IPS DF 19.7 (cell line): ENCODE results near the gene VIPR2.
"Not testable (repeated sequence)": the region's sequence is repeated elsewhere in the genome, so short reads cannot be mapped to it uniquely, and the experiment has no call there.

Experiments used
- DNase-seq: peaks from one replicate; pipeline ENCODE4 v3.0.0-alpha.2; 2013; ENCODE audit warnings: low read depth, low spot score

Gene VIPR2

DNA sequence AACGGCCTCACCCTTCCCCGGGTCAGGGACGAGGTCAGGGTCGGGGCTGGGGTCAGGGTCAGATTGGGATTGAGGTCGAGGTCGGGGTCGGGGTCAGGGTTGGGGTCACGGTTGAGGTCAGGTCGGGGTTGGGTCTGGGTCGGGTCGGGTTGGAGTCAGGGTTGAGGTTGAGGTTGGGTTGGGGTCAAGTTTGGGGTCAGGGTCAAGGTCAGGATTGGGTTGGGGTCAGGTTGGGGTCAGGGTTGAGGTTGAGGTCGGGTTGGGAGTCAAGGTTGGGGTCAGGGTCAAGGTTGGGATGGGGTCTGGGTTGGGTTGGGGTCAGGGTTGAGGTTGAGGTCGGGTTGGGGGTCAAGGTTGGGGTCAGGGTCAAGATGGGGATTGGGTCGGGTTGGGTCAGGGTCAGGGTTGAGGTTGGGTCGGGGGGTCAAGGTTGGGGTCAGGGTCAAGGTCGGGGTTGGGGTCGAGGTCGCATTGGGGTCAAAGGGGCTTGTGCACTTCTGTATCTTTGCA lies 131.4 kb downstream of the VIPR2 start:
- DNase-seq = no peak

DNA sequence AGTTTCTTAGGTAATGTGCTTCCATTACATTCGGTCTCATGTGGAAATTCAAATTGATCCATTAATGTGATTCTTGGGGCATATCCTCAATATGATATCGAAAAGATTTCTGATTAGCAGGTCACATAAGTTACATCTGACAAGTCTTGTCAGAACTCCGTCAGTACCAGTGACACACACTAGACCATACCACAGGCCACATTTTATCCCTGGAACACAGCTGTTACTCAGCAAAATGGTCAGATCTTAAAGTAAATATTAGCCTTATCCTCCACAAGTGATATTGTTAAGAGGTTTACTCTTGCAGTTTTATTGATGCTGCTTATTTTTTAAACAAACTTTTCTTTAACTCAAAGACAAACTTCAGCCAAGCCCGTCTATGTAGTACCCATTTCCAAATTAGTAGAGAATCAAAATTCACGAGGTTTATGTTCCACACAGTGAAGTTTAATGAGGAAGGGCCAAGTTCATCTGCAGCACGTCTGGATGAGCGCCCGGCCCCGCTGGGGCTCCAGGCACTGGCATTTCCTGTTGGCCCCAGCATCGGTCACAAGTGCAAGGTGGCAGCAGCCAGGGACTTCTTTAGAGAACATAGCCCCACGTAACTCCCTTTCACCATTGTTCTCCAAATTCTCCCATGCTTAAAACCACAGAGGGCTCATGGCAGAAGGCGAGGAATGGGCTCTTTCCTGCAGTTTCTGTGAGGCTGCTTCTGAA lies 132.2 kb downstream of the VIPR2 start:
- DNase-seq = no peak

GRCh38 chr7:159011722-159012022 lies 133.0 kb downstream of the VIPR2 start:
- no peak for DNase-seq

DNA sequence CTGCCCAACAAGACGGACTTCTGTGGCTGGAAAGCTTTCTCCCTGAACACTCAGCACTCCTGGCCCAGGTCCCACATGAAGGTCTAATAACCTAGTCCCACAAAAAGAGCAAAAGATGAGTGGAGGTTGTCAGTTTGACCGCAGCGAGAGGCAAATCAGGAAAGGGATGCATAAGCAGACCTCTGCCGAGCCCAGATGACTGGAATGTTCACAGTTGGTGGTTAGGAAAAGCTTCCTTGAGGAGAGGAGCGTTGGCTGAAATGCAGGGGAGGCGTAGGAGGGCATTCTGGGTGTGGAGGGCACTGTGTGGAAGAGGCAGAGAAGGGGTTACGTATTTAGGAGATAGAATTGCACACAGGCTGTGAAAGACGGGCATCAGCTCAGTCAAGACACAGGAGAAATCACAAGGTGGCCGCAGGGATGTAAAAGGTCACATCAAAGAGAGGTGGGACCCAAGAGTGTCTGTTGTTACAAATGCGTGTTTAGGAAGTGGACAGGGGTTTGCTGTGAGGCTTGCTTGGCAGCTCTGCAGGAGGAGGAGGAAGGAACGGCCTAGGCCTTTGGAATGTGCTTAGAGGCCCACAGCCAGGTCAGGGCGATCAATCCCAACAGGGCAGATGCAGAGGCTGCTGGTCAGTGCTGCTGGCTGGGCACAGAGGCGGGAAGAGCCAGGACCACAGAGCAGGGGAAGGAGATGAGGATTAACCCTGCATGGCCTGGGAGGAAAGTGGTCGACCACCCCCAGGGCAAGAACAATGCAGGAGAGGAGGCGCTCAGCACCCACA lies 133.5 kb downstream of the VIPR2 start:
- no peak for DNase-seq

DNA sequence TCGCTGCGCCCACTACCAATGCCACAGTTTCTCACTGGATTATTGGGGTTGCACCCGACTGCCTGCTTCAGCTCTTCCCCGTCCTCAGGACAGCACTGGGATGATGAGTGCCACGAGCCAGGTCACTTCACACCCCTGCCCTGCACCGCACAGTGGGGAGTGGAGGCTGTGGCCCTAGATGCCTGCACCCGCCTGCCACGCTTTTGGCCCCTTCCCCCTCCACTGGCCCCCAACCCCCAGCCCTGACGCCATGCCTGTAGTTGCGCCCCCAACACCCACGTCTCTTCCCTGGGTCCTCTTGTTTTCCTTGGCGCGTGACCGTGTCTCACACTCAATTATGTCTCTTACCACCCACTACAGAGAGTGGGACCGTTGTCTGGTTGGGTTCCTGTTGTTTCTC lies 134.3 kb downstream of the VIPR2 start:
- no peak for DNase-seq

DNA sequence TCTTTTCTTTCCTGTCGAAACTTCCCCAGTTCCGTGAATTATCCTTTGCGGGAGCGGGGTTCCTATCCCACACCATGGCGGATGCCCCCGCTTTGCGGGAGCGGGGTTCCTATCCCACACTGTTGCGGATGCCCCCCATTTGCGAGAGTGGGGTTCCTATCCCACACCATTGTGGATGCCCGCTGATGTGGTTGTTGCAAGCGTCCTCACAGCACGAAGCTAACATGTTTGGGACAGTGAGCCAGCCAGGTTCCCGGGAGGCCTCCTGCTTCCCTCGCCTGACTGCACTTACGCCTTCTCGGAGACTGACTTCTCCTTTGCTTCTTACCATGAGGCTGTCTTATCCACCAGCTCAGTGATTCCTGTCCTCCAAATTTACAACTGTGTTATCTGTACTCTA lies 134.7 kb downstream of the VIPR2 start:
- DNase-seq = no peak

DNA sequence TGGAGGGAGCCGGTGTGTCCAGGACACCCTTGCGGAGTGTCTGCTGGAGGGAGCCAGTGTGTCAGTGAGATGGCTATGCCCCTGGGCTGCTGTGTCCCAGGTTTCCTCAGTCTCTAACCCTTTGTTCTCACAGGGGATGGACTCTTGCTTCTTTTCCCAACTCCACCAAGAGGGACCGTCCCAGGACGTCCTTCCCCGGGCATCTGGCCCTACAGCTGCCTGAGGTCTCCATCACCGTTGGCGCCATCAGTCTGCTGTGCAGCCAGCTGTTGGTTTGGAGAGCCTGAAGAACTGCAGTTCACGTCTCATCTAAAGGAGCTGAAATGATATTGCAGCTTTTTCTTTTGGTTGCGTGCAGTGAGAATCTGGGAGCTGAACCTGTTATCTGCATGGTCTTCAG lies 136.2 kb downstream of the VIPR2 start:
- no peak for DNase-seq

DNA sequence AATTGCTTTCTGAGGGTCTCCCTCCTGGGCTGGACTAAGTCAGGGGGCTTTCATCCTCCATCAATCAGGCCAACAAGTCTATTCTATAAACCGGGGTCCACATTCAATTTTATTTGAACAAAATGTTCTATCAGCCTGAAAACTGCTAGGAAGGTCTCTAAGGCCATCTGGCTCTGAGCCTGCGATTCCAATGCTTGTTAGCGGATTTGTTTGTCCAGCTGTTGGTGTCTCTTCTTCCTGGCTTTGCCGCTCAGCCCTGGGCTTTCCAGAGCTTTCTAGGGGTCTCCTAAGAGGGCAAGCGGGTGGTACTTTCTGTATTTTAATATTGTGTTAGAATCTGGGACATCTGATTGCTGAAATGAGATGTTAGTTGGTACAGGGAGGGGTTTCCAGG lies 136.7 kb downstream of the VIPR2 start:
- no peak for DNase-seq

GRCh38 chr7:159007364-159007995 lies 137.2 kb downstream of the VIPR2 start:
- no peak for DNase-seq

DNA sequence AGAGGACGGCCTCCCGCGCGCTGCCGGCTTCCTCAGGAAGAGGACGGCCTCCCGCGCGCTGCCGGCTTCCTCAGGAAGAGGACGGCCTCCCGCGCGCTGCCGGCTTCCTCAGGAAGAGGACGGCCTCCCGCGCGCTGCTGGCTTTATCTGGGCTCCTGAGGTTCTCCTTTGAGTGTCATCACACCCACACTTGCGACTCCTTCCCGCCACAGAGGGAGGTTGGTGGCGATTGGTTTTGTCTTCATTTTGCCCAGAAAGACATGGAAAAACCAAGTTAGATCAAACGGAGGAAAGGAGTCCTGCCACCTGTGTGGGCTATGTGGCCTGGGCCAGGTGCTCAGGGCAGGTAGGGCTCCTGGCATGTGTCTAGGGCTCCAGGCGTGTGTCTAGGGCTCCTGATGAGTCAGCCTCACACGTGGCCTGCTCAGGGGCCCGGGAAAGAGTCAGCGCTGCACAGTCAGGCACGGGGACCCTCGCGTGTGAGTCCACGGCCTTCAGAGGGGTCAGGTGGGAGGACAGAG lies 138.0 kb downstream of the VIPR2 start:
- no peak for DNase-seq

GRCh38 chr7:159006022-159006609 lies 138.6 kb downstream of the VIPR2 start:
- DNase-seq = not testable (repeated sequence)

DNA sequence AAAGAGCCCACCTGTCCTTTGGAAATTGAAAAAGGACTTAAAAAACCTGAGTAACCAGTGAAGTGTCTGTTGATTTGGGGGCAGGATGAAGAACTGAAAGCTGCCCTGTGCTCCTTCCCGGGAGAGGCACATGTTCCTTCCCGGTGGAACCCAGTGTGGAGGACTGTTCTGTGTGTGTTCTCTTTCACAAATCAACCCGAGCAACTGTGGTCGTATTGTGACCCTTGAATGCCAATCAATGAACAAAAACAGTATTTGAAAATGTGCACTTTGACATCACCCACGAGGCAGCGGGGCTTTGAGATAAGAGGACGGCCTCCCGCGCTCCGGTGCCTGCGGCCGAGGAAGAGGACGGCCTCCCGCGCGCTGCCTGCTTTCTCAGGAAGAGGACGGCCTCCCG lies 139.0 kb downstream of the VIPR2 start:
- no peak for DNase-seq

- no peak for DNase-seq
Measured at GRCh38 chr7:159004411-159004810, 140.3 kb downstream of the VIPR2 start.

DNA sequence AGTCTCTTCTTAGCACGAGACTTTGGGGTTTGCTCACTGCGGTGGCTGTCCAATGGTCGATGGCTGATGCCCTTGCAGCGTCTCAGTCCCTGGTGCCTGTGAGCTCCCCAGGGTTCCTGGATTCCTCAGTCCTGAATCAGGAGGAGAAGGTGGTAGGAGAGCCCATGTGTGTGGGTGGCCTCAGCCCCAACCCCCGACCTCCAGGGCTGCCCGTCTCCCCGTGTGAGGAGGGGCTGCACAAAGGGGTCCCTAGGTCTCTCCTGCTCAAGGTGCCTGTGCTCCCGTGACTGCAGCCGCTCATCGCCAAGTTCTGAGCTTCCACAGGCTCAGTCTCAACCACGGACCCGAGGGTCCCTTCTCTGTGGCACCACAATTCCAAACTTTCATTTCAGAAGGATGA lies 142.9 kb downstream of the VIPR2 start:
- DNase-seq = no peak

- DNase-seq = peak; percentile 5
Measured at GRCh38 chr7:159000859-159001435, 143.7 kb downstream of the VIPR2 start.

DNA sequence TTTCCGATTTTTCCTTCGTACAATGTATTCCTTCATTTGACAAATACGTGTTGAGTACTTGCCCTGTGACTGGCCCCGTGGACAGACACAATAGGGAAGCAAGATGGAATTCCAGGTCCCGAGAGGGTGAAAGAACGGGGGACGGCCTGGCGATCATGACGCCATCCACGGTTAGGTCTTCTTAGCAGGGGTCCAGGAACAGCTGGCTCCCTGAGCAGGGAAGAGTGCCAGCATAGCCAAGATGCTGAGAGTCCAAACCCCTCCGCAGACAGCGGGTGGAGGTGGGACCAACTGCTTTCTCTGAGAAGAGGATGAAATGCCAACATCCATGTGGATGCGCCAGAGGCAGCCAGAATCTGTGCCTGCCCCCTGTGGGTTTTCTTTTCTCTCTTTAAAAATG lies 144.6 kb downstream of the VIPR2 start:
- no peak for DNase-seq

DNA sequence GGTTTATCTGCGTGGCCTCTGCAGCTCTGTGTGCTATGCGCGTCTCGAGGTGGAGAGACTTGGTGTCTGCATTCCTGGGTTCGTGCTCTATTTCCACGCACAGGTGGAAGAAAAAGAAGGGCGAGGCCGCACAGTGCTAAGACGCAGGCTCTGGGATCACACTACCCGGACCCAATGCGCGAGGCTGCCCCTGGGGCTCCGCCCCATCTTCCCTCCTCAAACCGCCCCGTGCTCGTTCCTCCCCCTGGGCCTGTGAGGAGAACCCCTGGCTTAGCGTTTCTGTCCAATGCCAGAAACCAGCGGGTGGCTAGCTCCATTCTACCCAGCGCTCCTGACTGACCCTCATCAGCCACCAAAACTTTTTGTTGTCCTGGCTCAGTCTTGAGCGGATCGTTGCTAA lies 145.2 kb downstream of the VIPR2 start:
- DNase-seq = no peak

- not testable (repeated sequence) for DNase-seq
Measured at GRCh38 chr7:158998261-158998660, 146.4 kb downstream of the VIPR2 start.

DNA sequence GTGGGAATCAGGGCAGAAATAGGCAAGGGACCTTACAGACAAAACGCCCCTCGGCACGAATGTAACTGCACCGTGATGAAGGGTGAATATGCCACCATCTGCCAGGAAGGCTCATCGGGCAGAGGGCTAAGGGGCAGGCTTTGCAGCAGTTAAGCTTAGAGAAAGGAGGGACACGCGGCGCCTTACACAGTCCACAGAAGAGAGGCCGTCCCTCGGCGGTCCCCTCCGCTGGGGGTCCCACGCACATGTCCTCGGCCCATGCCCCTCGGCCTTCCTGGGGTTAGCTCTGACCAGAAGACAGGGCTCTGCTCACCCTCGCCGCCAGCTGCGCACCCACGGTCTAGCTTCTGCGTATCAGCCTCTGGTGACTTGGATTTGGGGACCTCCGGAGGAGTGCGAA lies 147.2 kb downstream of the VIPR2 start:
- no peak for DNase-seq

GRCh38 chr7:158997110-158997453 lies 147.6 kb downstream of the VIPR2 start:
- DNase-seq = no peak

GRCh38 chr7:158996214-158997109 lies 148.2 kb downstream of the VIPR2 start:
- no peak for DNase-seq
